Right atrium auricular region (tissue), 2 donors: Measurements from ENCODE around the gene PLXNA2. TPM values are rescaled to one million over a fixed set of nuclear protein-coding genes. Genes with fewer than 3 reads are reported as not detected.

Source experiments
- DNase-seq: peaks from one replicate; pipeline ENCODE4 v3.0.0-alpha.2; 2019; ENCODE audit warnings: low spot score
- H3K27ac ChIP-seq, 2 donors: fragments of 200-600 bp; sonication (generic); 1 replicate in 1 of 2; 2 replicates in 1 of 2; pipeline ENCODE4 v1.5.1; 2016 to 2019
- H3K27me3 ChIP-seq, 2 donors: fragments of 200-600 bp; sonication (generic); one replicate each; pipeline versions ENCODE4 v1.5.1 to v1.6.0; 2017 to 2019
- H3K36me3 ChIP-seq: fragments of 200-600 bp; sonication (generic); one replicate; pipeline ENCODE4 v1.5.1; 2016
- H3K4me1 ChIP-seq, 2 donors: fragments of 200-600 bp; sonication (generic); one replicate each; pipeline versions ENCODE4 v1.5.1 to v1.6.0; 2017 to 2019
- H3K4me3 ChIP-seq, 2 donors: fragments of 200-600 bp; sonication (generic); 1 replicate in 1 of 2; 2 replicates in 1 of 2; pipeline ENCODE4 v1.5.1; 2017 to 2019; ENCODE audit warnings: mild to moderate bottlenecking in 1 of 2, moderate library complexity in 1 of 2
- H3K9me3 ChIP-seq, 2 donors: fragments of 200-600 bp; sonication (generic); one replicate each; pipeline ENCODE4 v1.5.1; 2019
- CTCF ChIP-seq, 2 donors: fragments of 200-600 bp; sonication (generic); IDR thresholded peaks; one replicate each; pipeline ENCODE4 v1.5.1; 2019; ENCODE audit warnings: antibody characterized with exemption in 2 of 2
- total RNA-seq, 2 donors: library from RNA; depleted of rRNA; stranded (reverse); fragments of >200 nt; gene quantifications; one replicate each; pipeline ENCODE4 v1.1.0, GENCODE V29; 2016

PLXNA2 gene
- total RNA-seq, 2 donors from 2014 or later: 10.8 to 23.8 TPM

GRCh38 chr1:208198236-208198635, 45.9 kb downstream of the PLXNA2 start:
- Histone ChIP-seq H3K27ac (no peak overlapping the region), H3K9me3 (no peaks in the 10 kb centered on the region), H3K4me1 (peaks cover 0 to 28% of the 10 kb centered on the region in 2 donors), H3K27me3 (no peaks in the 10 kb centered on the region), H3K4me3 (no peak overlapping the region), H3K36me3 (no peaks in the 10 kb centered on the region)
- no peak for DNase-seq
- TF ChIP-seq CTCF (IDR thresholded peaks at IDR 0.05): no peak

GRCh38 chr1:208194944-208195343, 49.2 kb downstream of the PLXNA2 start:
- H3K4me1 ChIP-seq: peaks cover 0 to 3% of the 10 kb centered on the region in 2 donors
- no peak for DNase-seq
- no peak overlapping the region for H3K4me3 ChIP-seq
- H3K36me3 ChIP-seq: no peaks in the 10 kb centered on the region
- H3K9me3 ChIP-seq: no peaks in the 10 kb centered on the region
- no peak for TF ChIP-seq CTCF (IDR thresholded peaks at IDR 0.05)
- H3K27me3 ChIP-seq: no peaks in the 10 kb centered on the region
- no peak overlapping the region for H3K27ac ChIP-seq

GRCh38 chr1:208192995-208193394, 51.2 kb downstream of the PLXNA2 start:
- TF ChIP-seq CTCF (IDR thresholded peaks at IDR 0.05): no peak
- H3K4me3 ChIP-seq: no peak overlapping the region
- H3K27ac ChIP-seq: no peak overlapping the region
- peak; percentile 74 for DNase-seq
- H3K27me3 ChIP-seq: no peaks in the 10 kb centered on the region
- H3K9me3 ChIP-seq: no peaks in the 10 kb centered on the region
- H3K4me1 ChIP-seq: peaks cover 0 to 3% of the 10 kb centered on the region in 2 donors
- H3K36me3 ChIP-seq: no peaks in the 10 kb centered on the region

- H3K4me1 ChIP-seq: peaks cover 0 to 3% of the 10 kb centered on the region in 2 donors
- H3K27ac ChIP-seq: no peak overlapping the region
- H3K4me3 ChIP-seq: no peak overlapping the region
- no peak for DNase-seq
- H3K27me3 ChIP-seq: no peaks in the 10 kb centered on the region
- no peaks in the 10 kb centered on the region for H3K36me3 ChIP-seq
- H3K9me3 ChIP-seq: no peaks in the 10 kb centered on the region
- no peak for TF ChIP-seq CTCF (IDR thresholded peaks at IDR 0.05)
Observed at GRCh38 chr1:208190784-208191183, 53.4 kb downstream of the PLXNA2 start.

GRCh38 chr1:208189716-208190115, 54.5 kb downstream of the PLXNA2 start:
- no peak overlapping the region for H3K27ac ChIP-seq
- TF ChIP-seq CTCF (IDR thresholded peaks at IDR 0.05): no peak
- H3K9me3 ChIP-seq: no peaks in the 10 kb centered on the region
- no peak overlapping the region for H3K4me3 ChIP-seq
- no peaks in the 10 kb centered on the region for H3K27me3 ChIP-seq
- H3K36me3 ChIP-seq: no peaks in the 10 kb centered on the region
- peaks cover 0 to 10% of the 10 kb centered on the region in 2 donors for H3K4me1 ChIP-seq
- DNase-seq: no peak

- TF ChIP-seq CTCF (IDR thresholded peaks at IDR 0.05): no peak
- Histone ChIP-seq H3K36me3 (no peaks in the 10 kb centered on the region), H3K27ac (no peak overlapping the region), H3K9me3 (no peaks in the 10 kb centered on the region), H3K27me3 (no peaks in the 10 kb centered on the region), H3K4me3 (no peak overlapping the region), H3K4me1 (peaks cover 0 to 15% of the 10 kb centered on the region in 2 donors)
- no peak for DNase-seq
Observed at GRCh38 chr1:208189183-208189582, 55.0 kb downstream of the PLXNA2 start.
